HG03354 (cell line): ENCODE data around the gene APOL3.
"Not testable (repeated sequence)": the region's sequence is repeated elsewhere in the genome, so short reads cannot be mapped to it uniquely, and the experiment has no call there.

Experiments used
- ATAC-seq: cut with Tn5 transposase; IDR thresholded peaks from one replicate; pipeline ENCODE4 v1.9.1; 2021; ENCODE audit warnings: mild to moderate bottlenecking; ENCODE audit not compliant: unreplicated experiment, poor library complexity, severe bottlenecking

APOL3 gene, protein sequence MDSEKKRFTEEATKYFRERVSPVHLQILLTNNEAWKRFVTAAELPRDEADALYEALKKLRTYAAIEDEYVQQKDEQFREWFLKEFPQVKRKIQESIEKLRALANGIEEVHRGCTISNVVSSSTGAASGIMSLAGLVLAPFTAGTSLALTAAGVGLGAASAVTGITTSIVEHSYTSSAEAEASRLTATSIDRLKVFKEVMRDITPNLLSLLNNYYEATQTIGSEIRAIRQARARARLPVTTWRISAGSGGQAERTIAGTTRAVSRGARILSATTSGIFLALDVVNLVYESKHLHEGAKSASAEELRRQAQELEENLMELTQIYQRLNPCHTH

GRCh38 chr22:36160499-36160942 is at the start of gene APOL3:
APOL3 (minus strand) TSS chr22:36160755; CDS start chr22:36149055, 11,700 bp downstream.
- no peak for ATAC-seq

DNA sequence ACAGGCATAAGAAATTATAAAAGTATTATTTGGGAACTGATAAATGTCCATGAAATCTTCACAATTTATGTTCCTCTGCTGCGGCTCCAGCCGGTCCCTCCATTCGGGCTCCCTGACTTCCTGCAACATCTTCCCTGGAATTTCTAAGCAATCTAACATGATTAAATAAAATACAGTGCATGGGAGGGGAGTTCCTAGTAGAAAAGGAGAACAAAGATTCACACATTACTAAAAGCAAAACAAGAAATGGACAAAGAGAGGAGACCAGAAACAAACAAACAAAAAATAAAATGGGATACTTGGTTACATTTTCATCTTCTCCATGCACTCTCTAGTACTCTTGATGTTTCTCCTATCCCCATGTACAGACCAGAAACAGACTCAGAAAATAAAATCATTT is 49.7 kb upstream of the APOL3 start:
- ATAC-seq, result no peak

- ATAC-seq, result not testable (repeated sequence)
Observed at GRCh38 chr22:36209488-36209908, 48.9 kb upstream of the APOL3 start.

GRCh38 chr22:36208914-36209313 is 48.4 kb upstream of the APOL3 start:
- no peak for ATAC-seq

DNA sequence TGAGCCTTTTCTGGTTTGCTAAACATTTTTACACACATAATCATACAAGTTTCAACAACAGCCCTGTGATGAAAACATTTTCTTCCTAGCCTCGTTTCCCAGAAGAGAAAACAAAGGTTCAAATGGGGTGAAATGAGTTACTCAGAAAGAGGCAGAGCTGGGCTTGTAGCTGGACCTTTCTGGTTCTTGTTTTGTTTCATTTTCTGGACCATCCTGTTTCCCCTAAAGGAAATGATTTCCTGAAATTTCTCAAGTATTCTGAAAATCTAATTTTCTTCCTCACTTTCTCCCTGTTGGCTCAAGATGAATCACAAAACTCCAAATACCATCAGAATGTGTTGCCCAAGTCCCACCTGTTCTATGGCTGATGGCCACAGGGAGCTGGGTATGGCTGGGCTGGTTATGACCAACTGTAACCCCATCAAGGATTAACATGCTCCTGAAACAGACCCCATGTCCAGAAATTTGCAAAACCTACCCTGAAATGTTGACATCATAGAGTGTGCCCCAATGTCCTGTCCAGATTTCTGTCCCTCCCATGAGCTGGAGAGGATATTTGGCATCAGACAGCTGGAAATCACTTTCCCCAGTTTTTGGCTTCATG is 47.7 kb upstream of the APOL3 start:
- no peak for ATAC-seq

GRCh38 chr22:36206255-36206654 is 45.7 kb upstream of the APOL3 start:
- ATAC-seq, result no peak

DNA sequence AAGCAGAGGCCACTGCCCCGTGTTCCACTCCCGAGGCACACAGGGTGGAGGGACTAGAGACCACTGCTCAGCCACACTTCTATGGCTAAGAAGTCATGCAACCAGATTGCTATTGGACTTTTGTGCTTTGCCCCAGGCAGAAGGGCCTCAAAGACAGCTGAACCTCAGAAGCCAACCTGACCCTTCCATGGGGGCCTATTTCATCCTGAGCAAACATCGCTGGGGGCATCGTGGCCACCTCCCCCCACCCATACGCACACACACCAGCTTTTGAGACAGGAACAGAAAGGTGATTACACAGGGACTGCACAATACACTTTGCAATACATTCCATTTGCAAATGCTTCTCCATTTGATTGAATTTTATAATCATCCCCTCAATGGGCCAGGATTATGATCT is 45.0 kb upstream of the APOL3 start:
- not testable (repeated sequence) for ATAC-seq

DNA sequence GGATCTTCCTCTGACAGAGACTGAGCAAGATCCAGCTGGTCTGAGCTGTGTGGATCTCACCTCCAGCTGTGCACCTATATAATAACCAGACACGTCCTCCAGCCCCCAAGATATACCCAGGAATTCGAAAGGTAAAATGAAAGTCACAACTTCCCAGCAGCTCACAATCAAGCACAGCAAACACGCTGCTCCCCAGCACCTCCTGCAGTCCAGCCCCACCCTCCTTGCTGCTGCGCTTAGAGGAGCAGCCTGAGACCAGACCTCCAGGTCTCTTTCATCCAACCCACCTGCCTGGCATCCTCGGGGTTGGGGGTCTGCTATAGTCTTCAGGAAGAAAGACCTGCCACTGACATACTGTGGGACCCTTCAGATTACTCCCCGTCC is 44.1 kb upstream of the APOL3 start:
- no peak for ATAC-seq

GRCh38 chr22:36204001-36204631 is 43.6 kb upstream of the APOL3 start:
- no peak for ATAC-seq

DNA sequence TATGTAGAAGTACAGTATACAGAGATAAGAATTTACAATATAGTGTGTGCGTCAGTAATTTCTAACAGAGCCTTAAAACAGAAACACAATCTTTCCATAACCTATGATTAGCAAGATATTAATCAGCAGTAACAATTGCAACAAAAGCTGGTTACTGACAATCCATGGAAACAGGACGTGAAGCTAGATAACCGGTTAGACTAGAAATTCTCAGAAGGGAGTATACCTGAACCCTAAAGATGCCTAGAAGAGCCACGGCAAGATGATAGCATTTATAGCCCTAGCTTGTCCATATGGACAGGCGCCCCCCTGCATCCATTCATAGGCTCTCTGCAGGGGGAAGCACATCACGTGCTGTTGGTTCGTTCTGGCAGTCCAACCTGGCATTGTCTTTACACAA is 42.9 kb upstream of the APOL3 start:
- not testable (repeated sequence) for ATAC-seq

- not testable (repeated sequence) for ATAC-seq
Observed at GRCh38 chr22:36202906-36203305, 42.4 kb upstream of the APOL3 start.

- no peak for ATAC-seq
Observed at GRCh38 chr22:36201630-36202319, 41.2 kb upstream of the APOL3 start, which contains the start of gene APOL4. APOL4 (minus strand) TSS chr22:36201809; CDS start chr22:36201734, 75 bp downstream.

GRCh38 chr22:36201025-36201424 is 40.5 kb upstream of the APOL3 start:
- ATAC-seq, result not testable (repeated sequence)

- no peak for ATAC-seq
Observed at GRCh38 chr22:36199001-36199551, 38.5 kb upstream of the APOL3 start.

DNA sequence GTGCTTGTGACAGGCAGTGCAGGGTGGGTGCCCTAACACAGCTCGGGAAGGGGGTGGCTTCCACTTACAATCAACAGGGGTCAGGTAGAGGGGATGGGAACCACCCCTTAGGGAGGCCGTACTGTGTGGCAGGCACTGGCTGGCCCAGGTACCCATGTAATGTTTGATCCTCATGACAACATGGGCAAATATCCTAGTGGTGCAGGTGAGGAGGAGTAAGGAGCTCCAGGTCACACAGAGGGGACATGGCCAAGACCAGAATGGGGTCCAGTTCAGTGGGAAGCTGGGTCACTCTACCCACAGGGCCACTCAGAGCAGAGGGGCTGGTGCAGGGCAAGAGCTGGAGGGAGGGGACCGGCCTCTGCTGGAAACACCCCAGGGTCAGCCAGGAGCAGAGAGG is 38.0 kb upstream of the APOL3 start:
- no peak for ATAC-seq

DNA sequence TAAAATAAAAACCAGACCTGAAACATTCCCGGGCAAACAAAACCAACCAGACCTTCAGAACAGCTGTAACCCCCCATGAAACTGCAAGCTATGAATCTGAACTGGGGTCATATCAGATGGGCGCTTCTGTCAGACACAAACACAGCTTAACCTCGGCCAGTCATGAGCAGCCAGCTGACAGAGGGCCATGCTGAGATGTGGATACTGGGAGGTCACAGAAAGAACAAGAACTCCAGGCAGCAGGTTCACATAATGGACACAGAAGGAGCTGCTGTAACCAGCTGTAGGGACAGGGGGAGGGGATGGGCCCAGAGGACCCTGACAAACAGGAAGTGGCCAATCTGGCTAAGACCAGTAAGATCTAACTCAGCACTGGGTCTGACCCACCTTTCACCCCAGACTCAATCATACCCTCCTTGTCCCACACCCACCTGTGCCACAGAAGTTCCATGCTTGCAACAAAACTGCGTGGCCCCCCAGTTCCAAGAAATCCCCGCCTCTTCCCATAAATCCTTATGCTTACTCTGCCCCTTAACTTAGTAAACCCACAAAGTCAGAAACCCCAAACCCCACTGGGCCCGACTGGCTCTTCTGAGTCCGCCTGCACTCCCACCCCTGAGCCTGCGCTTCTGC is 37.1 kb upstream of the APOL3 start:
- no peak for ATAC-seq

- no peak for ATAC-seq
Observed at GRCh38 chr22:36197065-36197440, 36.5 kb upstream of the APOL3 start.

GRCh38 chr22:36196254-36197064 is 35.9 kb upstream of the APOL3 start:
- ATAC-seq, result no peak

DNA sequence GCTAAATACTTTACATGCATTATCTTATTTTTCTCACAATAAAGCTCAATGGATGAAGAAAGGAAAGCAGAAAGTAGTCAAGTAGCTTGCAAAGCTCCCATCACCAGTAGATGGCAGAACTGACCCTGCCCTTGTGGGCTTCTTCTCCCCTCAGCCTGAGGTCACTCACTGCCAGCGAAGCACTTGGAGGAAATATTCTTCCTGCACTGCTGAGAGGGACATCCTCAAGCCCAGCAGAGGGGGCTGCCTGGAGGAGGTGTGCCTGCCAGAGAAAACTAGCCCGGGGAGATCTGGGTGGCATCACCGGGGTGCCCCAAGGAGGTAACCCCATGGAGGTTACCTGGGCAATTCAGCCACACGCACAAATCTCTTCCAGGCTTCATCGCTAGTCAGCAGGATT is 34.4 kb upstream of the APOL3 start:
- no peak for ATAC-seq
